ENCODE results near the gene ORM1.

DNA sequence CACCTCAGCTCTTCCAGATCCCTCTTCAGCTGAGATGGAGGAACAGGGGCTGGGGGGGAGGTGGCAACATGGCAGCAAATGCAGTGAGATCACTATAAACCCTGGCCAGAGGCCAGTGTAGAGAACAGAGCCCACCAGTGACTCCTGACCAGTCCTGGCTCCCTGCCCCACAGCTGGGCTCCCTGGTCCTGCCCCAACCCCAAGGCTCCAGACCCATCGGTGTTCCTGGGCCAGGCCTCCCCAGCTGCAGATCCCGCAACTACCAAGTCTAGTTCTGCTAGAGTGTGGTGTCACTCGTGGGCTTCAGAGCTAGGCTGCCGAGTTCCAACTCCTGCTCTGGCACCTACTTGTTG is 48.0 kb downstream of the ORM1 start:
- TF ChIP-seq POLR2A (IDR thresholded peaks at IDR 0.05) (no peak), EP300 (IDR thresholded peaks at IDR 0.05) (no peak)
- TF ChIP-seq, protein P1, sequence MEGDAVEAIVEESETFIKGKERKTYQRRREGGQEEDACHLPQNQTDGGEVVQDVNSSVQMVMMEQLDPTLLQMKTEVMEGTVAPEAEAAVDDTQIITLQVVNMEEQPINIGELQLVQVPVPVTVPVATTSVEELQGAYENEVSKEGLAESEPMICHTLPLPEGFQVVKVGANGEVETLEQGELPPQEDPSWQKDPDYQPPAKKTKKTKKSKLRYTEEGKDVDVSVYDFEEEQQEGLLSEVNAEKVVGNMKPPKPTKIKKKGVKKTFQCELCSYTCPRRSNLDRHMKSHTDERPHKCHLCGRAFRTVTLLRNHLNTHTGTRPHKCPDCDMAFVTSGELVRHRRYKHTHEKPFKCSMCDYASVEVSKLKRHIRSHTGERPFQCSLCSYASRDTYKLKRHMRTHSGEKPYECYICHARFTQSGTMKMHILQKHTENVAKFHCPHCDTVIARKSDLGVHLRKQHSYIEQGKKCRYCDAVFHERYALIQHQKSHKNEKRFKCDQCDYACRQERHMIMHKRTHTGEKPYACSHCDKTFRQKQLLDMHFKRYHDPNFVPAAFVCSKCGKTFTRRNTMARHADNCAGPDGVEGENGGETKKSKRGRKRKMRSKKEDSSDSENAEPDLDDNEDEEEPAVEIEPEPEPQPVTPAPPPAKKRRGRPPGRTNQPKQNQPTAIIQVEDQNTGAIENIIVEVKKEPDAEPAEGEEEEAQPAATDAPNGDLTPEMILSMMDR (IDR thresholded peaks at IDR 0.05), result no peak
